Amniotic stem cell (primary cell): ENCODE data around the gene EYA2.
"Not testable (repeated sequence)": the region's sequence is repeated elsewhere in the genome, so short reads cannot be mapped to it uniquely, and the experiment has no call there.

Experiments used
- DNase-seq: peaks from one replicate; lab custom pipeline; 2025; lab: John Stamatoyannopoulos, UW

EYA2 gene

GRCh38 chr20:46955601-46956556 lies 61.2 kb downstream of the EYA2 start:
- DNase-seq, result no peak

DNA sequence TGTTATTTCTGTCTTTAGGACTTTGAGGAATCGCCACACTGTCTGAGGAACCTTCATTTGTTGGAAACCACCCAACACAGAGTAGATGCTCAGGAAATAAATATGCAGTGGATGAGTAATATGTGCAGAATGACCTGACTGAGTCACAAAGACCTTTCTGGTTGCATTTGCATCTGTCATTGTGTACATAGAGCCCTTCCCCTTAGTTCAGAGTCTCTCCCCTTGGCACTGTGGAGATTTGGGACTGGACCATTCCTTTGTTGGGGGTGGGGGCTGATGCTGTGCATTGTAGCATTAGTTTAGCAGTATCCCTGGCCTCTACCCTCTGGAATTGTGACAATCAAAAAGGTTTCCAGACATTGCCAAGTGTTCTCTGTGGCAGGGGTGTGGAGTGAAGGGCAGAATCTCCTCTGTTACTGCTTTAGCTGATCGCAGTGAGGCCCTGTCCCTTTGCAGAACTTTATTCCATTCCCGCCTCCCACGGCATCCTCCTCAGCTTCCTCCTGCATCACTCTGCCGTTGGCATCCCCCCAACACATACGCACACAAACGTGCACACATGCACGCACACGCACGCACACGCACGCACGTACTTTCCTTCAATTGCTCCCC lies 64.5 kb downstream of the EYA2 start:
- DNase-seq, result peak; percentile 82

DNA sequence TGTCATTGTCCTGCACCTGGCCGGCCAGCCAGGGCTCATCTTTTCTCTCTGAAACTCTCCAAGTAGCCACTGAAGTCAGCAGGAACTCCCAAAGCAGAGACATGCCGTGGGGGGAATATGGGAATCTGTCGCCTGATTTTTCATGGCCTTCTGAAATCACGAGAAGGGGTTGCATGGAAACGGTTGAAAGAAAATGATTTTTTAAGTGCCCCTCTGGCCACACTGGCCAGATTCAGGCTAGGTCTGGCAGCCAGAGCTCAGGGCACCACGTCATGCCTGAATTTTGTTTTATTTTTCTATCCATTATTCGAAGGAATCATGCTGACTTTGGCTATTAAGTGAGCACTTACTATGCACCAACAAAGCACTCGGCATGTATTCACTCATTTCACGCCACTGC lies 65.2 kb downstream of the EYA2 start:
- no peak for DNase-seq

GRCh38 chr20:46960536-46960935 lies 65.9 kb downstream of the EYA2 start:
- no peak for DNase-seq

GRCh38 chr20:46961968-46962367 lies 67.3 kb downstream of the EYA2 start:
- not testable (repeated sequence) for DNase-seq

DNA sequence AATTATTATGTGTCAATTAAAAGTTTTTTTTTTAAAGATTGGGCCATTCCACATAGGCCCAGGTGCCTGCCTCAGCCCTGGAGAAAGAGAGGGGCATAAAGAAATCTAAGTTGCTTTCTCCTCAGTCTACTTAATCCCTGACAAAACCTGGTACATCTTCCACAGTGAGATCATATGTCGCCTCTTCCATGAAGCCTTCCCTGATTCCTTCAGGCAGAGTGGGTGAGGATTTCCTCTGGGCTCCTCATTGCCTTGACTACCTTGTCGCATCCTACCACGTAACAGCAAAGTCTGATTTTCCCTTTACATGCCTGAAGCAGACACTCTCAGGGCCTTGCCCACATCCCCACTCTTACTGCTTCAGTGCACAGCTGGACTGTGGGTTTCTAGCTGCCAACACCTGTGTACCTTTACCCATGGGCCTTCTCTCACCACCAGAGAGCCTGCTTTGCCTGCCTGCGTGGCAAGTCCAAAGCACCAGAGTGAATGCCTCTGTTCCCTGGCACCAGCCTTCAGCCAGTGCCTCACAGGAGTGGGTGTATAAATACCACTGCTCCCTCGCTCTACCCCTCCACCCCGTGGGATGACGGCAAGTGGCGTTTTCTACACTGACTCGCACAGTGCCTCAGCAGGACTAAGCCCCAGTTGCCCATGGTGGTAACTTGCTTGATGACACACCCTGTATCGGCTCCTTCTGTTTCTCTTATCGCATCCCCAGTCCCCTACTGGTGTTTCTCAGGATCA lies 68.0 kb downstream of the EYA2 start:
- DNase-seq, result no peak

DNA sequence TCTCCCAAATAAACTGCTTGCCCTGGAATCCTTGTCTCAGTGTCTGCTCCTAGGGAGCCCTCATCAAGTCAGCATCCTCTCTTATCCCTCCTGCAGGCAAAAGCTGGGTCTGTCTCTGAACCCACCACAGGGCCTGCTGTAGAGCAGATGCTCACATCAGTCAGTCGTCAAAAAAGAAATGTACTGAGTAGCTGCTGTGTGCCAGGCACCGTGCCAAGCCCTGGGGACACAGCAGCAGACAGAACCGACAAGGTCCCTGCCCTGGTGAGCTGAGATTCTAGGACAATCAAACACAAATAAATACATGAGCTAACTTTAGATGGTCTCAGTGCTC lies 68.5 kb downstream of the EYA2 start:
- DNase-seq, result no peak

DNA sequence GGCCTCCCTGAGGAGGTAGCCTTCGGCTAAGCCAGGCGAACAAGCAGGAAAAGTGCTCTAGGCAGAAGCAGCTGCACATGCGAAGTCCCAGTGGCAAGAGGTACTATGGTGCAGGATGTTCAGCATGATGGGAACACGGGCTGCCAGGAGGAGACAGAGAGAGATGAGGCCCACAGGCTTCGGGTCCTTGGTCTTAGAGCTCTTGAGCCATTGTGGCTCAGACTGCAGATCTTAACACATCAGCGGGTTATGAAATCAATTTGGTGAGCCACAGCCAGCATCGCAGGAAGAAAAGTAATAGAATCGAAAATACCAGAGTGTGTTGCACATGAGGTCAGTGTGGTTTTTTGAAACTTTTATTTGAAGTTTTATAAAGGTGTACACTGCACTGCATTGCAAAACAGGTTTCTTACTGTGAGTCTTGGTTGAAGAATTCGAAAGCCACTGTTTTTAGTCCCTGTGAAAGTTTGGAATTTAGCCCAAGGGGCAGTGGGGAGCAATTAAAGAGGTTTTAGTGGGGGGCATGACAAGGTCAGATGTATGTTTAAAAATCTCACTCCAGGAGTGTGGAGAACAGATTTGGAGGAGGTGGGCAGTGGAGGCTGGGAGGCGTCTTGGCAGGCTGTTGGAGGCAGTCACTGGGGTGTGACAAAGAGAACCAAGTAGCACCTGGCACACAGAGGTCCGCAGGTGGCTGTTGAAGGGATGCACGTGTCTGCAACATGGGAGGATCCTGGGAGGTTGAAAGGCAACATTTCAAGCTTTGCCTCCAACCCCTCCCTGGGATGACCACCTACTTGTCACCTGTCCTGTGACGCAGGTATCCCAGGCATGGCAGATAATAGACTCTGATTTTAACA lies 69.3 kb downstream of the EYA2 start:
- DNase-seq, result no peak

GRCh38 chr20:46964618-46965455 lies 70.2 kb downstream of the EYA2 start:
- no peak for DNase-seq

GRCh38 chr20:46965477-46965876 lies 70.8 kb downstream of the EYA2 start:
- no peak for DNase-seq

DNA sequence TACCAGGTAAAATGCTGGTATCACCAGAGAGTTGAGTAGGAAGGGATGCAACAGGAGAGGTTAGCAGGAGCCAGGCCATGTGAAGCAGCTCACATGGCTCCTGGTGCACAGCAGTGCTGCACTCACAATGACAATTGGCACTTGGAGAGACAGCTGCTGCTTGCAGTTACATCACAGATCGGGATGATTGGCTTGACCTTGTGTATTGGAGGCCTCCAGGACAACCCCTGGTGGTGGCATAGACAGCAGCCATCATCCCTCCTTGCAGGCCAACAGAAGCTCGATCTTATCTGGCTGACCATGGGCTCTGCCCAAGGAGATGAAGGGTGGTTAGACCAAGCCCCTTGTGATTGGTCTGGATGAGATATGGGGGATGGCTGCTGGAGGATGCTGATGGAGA lies 73.0 kb downstream of the EYA2 start:
- DNase-seq, result no peak

- DNase-seq, result peak; percentile 39
These were observed 76.4 kb downstream of the EYA2 start for GRCh38 chr20:46970937-46971630.

DNA sequence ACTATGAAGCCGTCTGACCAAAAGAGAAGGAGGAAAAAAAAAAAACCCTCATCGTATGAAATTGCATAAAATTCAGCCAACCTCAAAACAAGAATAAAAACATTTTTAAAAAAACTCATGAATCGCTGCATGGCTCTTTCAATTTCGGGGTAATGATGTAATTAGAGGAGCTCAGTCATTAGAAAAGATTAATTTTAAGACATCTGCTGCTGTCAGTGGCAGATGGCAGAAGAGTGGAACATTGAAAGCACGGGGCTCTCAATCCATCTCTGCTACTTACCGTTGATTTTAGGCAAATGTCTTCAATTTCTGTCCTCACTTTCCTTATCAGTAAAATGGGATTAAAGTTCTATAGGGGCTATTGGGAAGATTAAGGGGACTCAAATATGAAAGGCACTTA lies 79.1 kb downstream of the EYA2 start:
- no peak for DNase-seq

GRCh38 chr20:46974669-46975434 lies 80.2 kb downstream of the EYA2 start:
- DNase-seq, result no peak

DNA sequence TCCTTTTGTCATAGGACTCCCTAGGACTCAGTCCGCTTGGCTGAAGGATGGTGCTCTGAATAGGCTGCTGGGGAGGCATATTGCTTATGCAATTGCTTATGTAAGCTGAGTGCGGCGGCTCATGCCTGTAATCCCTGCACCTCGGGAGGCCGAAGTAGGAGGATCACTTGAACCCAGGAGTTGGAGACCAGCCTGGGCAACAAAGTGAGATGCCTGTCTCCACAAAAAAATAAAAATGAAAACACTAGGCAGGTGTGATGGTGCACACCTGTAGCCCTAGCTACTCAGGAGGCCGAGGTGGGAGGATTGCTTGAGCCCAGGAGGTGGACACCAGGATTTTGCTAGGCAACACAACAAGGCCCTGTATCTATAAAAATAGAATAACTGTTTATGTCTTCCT lies 81.3 kb downstream of the EYA2 start:
- no peak for DNase-seq

DNA sequence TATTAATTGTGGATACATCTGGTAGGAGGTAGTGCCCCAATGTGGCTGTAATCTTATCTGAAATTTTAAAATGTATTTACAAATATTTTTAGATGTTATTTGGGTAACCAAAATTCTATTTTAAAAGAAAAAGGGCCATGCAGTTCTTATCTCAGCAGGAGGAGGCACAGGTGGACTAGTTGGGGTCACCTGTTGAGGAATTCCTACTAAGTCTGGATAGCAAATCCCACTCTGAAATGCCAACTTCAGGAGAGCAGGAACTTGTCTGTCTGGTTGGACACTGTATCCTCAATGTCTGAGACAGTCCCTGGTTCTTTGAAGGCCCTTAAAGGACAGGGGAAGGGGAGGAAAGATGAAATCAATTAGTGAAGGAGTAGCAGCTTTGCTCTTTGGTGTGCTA lies 82.6 kb downstream of the EYA2 start:
- no peak for DNase-seq

DNA sequence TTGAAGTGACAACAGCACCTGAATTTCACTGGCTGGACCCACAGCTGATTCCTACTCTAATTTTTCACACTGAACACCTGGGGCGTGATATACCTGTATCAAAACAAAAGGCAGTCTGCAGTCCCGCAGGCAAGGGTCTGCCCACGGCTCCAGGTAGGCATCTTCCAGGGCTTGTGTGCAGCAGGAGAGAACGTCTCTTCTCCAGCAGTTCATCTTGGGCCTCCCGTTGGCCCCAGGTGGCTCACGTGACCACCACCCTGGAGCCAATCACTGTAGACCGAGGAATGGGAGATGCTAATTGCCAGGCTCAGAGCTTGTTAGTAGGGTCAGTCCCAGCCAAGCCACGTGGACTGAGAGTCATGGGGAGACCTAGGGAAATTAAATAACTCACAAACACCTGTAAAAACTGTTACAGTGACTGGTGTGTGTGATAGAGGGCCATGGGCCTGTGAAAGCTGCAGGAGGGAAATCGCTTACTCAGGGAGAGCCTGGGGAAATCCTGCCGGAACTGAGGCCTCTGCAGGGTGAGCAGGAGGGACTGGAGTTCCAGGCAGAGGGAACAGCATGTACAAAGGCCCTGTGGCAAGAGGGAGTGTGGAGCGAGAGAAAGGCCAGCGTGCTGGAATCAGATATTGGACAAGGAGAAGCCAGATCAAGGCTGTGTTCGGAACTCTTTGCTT lies 83.4 kb downstream of the EYA2 start:
- DNase-seq, result no peak

GRCh38 chr20:46978951-46979491 lies 84.4 kb downstream of the EYA2 start:
- DNase-seq, result no peak
